GM12865 (cell line): ENCODE measurements around the gene NBAS.

ENCODE experiments used
- DNase-seq: peaks from one replicate; pipeline ENCODE4 v3.0.0; 2010; ENCODE audit warnings: low read depth
- H3K4me3 ChIP-seq: 2 replicates; pipeline ENCODE4 v1.5.1; 2011; ENCODE audit warnings: mild to moderate bottlenecking, low read depth, low read length, control low read depth
- TF ChIP-seq, protein P1 (sequence below): IDR thresholded peaks from 2 replicates; pipeline ENCODE4 v1.5.1; 2011; ENCODE audit warnings: low read length, control low read depth, low read depth, inconsistent platforms; ENCODE audit not compliant: insufficient read depth; ENCODE audit errors: missing control alignments

NBAS gene

DNA sequence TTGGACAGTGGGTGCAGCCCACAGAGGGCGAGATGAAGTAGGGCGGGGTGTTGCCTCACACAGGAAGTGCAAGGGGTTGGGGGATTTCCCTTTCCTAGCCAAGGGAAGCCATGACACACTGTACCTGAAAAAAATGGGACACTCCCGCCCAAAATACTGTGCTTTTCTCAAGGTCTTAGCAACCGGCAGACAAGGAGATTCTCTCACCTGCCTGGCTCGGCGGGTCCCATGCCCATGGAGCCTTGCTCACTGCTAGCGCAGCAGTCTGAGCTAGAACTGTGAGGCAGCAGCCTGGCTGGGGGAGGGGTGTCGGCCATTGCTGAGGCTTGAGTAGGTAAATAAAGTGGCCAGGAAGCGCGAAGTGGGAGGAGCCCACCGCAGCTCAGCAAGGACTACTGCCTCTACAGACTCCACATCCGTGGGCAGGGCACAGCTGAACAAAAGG is 244.7 kb downstream of the NBAS start:
- no peak for DNase-seq
- H3K4me3 ChIP-seq: no peak overlapping the region
- TF ChIP-seq, protein P1, sequence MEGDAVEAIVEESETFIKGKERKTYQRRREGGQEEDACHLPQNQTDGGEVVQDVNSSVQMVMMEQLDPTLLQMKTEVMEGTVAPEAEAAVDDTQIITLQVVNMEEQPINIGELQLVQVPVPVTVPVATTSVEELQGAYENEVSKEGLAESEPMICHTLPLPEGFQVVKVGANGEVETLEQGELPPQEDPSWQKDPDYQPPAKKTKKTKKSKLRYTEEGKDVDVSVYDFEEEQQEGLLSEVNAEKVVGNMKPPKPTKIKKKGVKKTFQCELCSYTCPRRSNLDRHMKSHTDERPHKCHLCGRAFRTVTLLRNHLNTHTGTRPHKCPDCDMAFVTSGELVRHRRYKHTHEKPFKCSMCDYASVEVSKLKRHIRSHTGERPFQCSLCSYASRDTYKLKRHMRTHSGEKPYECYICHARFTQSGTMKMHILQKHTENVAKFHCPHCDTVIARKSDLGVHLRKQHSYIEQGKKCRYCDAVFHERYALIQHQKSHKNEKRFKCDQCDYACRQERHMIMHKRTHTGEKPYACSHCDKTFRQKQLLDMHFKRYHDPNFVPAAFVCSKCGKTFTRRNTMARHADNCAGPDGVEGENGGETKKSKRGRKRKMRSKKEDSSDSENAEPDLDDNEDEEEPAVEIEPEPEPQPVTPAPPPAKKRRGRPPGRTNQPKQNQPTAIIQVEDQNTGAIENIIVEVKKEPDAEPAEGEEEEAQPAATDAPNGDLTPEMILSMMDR: no peak

DNA sequence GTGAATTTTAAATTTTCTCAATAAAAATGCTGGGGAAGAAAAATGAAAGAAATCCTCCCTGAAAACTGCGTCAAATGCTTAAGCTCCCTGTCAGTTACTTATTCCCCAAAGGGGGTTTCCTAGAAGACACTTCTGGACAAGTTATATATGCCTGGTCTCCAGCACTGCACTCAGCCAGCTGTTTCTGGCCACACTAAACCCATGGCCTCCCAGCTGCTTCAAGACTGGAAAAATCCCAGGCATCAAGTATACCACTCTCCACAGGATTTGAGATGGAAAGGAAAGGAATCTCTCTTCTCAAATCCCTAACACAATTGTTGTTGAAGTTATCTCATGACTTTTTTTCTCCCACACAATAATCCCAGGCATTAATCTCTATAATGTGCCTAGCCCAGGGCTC is 245.7 kb downstream of the NBAS start:
- TF ChIP-seq, protein P1: no peak
- H3K4me3 ChIP-seq: no peak overlapping the region
- no peak for DNase-seq

DNA sequence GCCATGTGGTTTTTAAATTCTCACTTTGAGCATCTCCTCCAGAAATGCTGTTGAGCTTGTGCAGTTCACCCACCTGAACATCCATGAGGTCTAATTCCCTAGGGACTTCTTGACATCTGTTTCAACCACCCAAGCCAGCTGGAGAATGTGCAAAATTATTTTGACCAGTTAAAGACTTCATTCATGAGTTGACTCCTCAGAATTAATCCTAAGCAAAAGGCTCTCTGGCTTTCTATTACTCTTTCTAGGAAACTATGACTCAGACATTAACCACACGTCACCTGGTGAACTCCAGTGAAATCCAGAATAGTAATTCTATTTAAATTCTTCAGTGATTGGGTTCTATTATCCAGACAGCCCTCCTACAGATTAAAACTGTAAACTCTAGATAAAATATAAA is 247.5 kb downstream of the NBAS start:
- DNase-seq: peak; percentile 55
- H3K4me3 ChIP-seq: no peak overlapping the region
- TF ChIP-seq, protein P1: no peak

DNA sequence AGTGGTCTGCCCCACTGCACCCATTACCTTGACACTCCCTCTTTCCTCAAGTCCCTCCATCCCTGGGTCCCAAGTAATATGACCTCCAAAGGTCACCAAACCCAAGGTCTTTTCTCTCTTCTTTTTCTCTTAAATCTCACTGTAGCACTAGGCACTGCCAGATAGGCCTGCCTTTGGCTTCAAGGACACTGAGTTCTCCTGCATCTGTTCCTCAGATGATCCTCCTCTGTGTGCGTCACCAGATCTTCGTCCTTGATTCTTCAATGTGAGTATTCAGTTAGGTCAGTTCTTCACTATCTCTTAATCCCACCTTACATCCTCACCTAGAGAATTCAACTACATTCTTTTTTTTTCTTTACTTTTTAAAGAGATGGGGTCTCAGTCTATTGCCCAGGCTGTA is 249.2 kb downstream of the NBAS start:
- TF ChIP-seq, protein P1: no peak
- no peak for DNase-seq
- no peak overlapping the region for H3K4me3 ChIP-seq

DNA sequence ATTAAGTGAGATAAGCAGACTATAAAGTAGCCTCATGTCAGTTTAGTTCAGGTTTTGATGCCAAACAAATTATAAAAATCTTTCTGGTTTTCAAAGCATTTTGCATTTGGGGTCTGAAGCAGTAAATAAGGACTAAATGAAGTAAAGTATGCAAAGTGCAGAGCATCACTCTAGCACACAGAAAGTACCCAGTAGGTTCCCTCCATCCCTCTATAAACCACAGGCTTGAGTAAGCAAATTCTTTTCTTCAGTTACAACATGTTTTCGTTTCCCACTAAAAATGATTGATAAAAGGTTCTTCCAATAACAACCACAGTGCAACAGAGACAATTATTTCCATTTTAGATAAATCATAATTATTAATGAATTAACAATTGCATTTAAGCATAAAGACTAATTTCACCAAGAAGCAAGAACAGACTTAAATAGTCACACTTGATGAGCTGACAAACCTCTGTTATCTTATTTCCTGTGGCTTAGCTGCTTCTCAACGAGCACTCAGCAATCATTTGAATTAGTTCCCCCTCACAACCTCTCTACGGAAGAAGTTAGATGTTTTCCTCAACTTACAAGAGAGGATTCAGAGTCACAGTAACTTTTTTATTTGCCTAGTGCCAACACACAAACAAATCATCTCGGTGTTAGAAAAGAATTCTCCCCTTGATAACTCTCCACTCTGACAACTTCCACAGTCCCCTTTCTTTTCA is 249.8 kb downstream of the NBAS start:
- peak; percentile 29 for DNase-seq
- H3K4me3 ChIP-seq: no peak overlapping the region
- TF ChIP-seq, protein P1: no peak

DNA sequence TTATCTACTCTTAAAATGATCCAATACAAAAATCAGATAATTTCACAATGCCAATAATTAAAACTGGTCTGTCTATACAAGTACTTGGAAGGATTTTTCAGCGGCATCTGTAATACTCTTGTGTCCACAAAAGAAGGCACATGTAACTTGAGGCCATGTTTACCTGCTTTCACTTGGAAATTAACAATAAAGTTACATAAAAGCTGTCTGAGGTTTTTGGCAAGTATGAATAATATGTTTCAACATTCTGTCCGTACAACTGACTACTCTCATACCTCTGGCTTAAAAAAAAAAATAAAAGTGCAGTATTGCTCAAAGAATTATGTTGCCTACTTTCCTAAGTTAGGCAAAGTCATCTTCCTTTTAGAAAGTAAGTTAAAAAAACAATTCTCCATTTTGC is 253.6 kb downstream of the NBAS start:
- no peak for DNase-seq
- H3K4me3 ChIP-seq: no peak overlapping the region
- TF ChIP-seq, protein P1: no peak

DNA sequence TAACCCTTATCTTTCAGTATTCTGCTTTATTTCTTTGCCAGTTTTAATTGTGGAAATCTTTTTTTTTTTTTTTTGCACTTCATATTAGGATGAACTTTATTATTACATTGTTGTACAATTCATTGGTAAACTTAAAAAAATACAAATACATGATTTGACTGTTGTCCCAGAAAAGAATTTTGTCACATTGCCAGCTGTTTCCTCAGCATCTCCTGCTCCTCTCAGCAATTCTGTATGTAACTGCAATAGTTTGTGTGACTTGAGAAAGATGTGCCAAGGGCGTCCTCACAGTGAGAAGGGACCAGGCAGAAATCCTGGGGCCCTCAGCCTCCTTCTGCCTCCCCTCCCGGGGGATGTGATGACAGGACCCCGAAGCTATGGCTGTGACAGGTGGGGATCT is 254.4 kb downstream of the NBAS start:
- TF ChIP-seq, protein P1: no peak
- no peak for DNase-seq
- no peak overlapping the region for H3K4me3 ChIP-seq
